Ovary (tissue), 9 donors: ENCODE measurements around the gene SHISA9. TPM values are rescaled to one million over a fixed set of nuclear protein-coding genes. Genes with fewer than 3 reads are reported as not detected.

Experiments
- DNase-seq, 5 donors: peaks; one replicate each; pipeline ENCODE4 v3.0.0-alpha.2; 2019 to 2020
- H3K27ac ChIP-seq, 2 donors: fragments of 200-600 bp; one replicate each; pipeline versions ENCODE4 v1.5.1 to v1.8.0; 2019 to 2022
- H3K27me3 ChIP-seq: fragments of 200-600 bp; one replicate; pipeline ENCODE4 v1.8.0; 2022
- H3K36me3 ChIP-seq: fragments of 200-600 bp; sonication (generic); one replicate; pipeline ENCODE4 v1.5.1; 2019
- H3K4me1 ChIP-seq: one replicate; pipeline ENCODE4 v1.8.1; 2013; ENCODE audit warnings: mild to moderate bottlenecking, moderate library complexity; ENCODE audit not compliant: insufficient read depth
- H3K4me3 ChIP-seq: fragments of 200-600 bp; sonication (generic); one replicate; pipeline ENCODE4 v1.5.1; 2017
- H3K9me3 ChIP-seq, 2 donors: fragments of 200-600 bp in 1 of 2; sonication (generic) in 1 of 2; one replicate each; pipeline versions ENCODE4 v1.5.1 to v1.8.1; 2013 to 2019; ENCODE audit warnings: mild to moderate bottlenecking in 1 of 2, moderate library complexity in 1 of 2
- EP300 ChIP-seq: sonication (generic); formaldehyde crosslinking; IDR thresholded peaks from one replicate; pipeline ENCODE4 v1.6.1; 2017; ENCODE audit warnings: antibody characterized with exemption
- POLR2A ChIP-seq: fragments of 450-650 bp; IDR thresholded peaks from one replicate; pipeline ENCODE4 v1.6.1; 2017; ENCODE audit warnings: antibody characterized with exemption, mild to moderate bottlenecking, moderate library complexity
- WGBS, 3 donors: extraction: QIAGEN DNeasy Blood & Tissue Kit in 1 of 3; methylation state at CpG; one replicate each; pipeline versions ENCODE4 v1.1.5 to v1.1.7; 2013 to 2017; 5-methylcytosine and 5-hydroxymethylcytosine counted together
- intact Hi-C, 4 donors: fragments of 100-400 bp; cut with DNase I; formaldehyde crosslinking; loops; one replicate each; pipeline versions ENCODE4 v1.11.0 to v1.15.1; 2022 to 2023
- polyA plus RNA-seq, 2 donors: library from polyadenylated mRNA; stranded (reverse); fragments of 200-250 nt in 1 of 2; fragments of 350-450 nt in 1 of 2; fragmentation: Illumina TruSeq in 1 of 2; extraction: RNeasy Lipid Tissue Mini Kit (QIAGEN cat#74804) in 1 of 2; gene quantifications; one replicate each; pipeline ENCODE4 v1.2.3, GENCODE V29; 2013 to 2014
- total RNA-seq, 7 donors: library from RNA; depleted of rRNA in 2 of 7; stranded (reverse); fragments of >200 nt in 2 of 7; fragmentation: NEBNext Ultra II Directional in 3 of 7; extraction: Animal tissue kit (Norgen Biotek cat#: 25700) in 3 of 7; gene quantifications; one replicate each; pipeline versions ENCODE4 v1.1.0 to v1.2.4, GENCODE V29; 2016 to 2023
- TF ChIP-seq, protein P1 (sequence below), 3 donors: fragments of 450-650 bp in 2 of 3; fragments of 200-600 bp in 1 of 3; IDR thresholded peaks; one replicate each; pipeline versions ENCODE4 v1.5.1 to v1.8.0; 2016 to 2022; ENCODE audit warnings: antibody characterized with exemption in 3 of 3, mild to moderate bottlenecking in 1 of 3
- donor health status: DM: no; HTN: no; CAD: no; lungs with moderate emphysema.
- donor health status: DM: no; HTN: no; CAD: no.
- donor health status: Bipolar disorder and iron deficiency.
- donor health status: DM: yes; HTN: yes; CAD: no.
- donor health status: DM: no; HTN: no; CAD: no.
- donor health status: DM: yes; HTN: yes; CAD: no.

SHISA9 gene
- total and polyA plus RNA-seq, 9 donors = 0.03 to 0.47 (median 0.12) TPM; not detected in 3

- TF ChIP-seq, protein P1, sequence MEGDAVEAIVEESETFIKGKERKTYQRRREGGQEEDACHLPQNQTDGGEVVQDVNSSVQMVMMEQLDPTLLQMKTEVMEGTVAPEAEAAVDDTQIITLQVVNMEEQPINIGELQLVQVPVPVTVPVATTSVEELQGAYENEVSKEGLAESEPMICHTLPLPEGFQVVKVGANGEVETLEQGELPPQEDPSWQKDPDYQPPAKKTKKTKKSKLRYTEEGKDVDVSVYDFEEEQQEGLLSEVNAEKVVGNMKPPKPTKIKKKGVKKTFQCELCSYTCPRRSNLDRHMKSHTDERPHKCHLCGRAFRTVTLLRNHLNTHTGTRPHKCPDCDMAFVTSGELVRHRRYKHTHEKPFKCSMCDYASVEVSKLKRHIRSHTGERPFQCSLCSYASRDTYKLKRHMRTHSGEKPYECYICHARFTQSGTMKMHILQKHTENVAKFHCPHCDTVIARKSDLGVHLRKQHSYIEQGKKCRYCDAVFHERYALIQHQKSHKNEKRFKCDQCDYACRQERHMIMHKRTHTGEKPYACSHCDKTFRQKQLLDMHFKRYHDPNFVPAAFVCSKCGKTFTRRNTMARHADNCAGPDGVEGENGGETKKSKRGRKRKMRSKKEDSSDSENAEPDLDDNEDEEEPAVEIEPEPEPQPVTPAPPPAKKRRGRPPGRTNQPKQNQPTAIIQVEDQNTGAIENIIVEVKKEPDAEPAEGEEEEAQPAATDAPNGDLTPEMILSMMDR (IDR thresholded peaks at IDR 0.05) = no peak
- TF ChIP-seq POLR2A (no peak), EP300 (no peak)
- no peaks in the 10 kb centered on the region for H3K27me3 ChIP-seq
- intact Hi-C loops = no loop called here
- H3K4me3 ChIP-seq = no peak overlapping the region
- no peaks in the 10 kb centered on the region for H3K9me3 ChIP-seq
- H3K36me3 ChIP-seq = no peaks in the 10 kb centered on the region
- 31 to 50% (median 49%) methylated on average over 7 of the region's 7 CpGs for WGBS, 3 donors
- H3K27ac ChIP-seq = no peak overlapping the region
- no peaks in the 10 kb centered on the region for H3K4me1 ChIP-seq
- DNase-seq = no peak
Measured at GRCh38 chr16:12965274-12965804, 63.9 kb downstream of the SHISA9 start.

DNA sequence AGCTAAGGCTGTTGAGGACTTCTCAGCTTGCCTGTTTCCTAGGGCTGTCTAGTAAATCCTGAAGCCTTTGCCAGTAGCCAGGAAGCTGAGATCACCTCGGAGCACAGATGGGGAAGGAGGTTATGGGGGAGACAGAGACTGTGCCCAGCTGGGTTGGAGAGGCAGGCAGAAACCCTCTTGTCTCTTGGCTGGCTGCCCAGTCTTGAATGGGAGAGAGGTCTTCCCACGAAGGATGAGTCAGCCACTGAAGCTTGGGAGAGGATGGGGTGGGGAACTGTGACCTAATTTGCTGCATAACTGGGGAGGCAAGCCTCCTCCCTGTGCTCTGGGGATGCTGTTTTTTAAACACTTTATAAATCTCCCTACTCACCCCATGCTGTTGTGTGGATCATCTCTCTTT is 69.8 kb downstream of the SHISA9 start:
- WGBS, 3 donors = 0% methylated on average over 2 of the region's 2 CpGs
- intact Hi-C loops = no loop called here
- TF ChIP-seq EP300 = no peak
- TF ChIP-seq, protein P1 (IDR thresholded peaks at IDR 0.05) = no peak
- TF ChIP-seq POLR2A = no peak

DNA sequence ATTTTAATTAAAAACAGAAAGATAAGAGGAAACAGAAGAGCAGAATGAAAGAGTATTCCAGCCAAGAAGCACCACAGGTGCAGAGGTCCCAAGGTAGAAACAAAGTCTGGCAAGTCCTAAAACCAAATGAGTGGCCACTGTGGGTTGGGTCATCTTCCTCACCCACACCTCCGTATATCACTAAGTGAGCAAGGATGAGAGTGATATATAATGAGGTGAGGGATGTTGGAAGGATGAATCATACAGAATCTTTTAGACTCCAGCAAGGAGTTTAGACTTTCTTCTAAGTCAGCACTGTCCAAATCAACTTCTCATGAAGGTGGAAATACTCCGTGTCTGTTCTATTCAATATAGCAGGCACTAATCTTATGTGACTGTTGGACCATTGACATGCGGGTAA is 70.8 kb downstream of the SHISA9 start:
- Histone ChIP-seq H3K4me1 (no peaks in the 10 kb centered on the region), H3K4me3 (no peak overlapping the region), H3K36me3 (no peaks in the 10 kb centered on the region), H3K27ac (no peak overlapping the region), H3K27me3 (no peaks in the 10 kb centered on the region), H3K9me3 (no peaks in the 10 kb centered on the region)
- 88 to 94% (median 93%) methylated on average over 3 of the region's 3 CpGs for WGBS, 3 donors
- intact Hi-C loops = no loop called here
- no peak for DNase-seq
- TF ChIP-seq EP300 (no peak), POLR2A (no peak)
- TF ChIP-seq, protein P1 (IDR thresholded peaks at IDR 0.05) = no peak

More for the DNA sequence above, 69.8 kb downstream of the SHISA9 start:
- Histone ChIP-seq H3K36me3 (no peaks in the 10 kb centered on the region), H3K27ac (no peak overlapping the region), H3K27me3 (no peaks in the 10 kb centered on the region), H3K4me1 (no peaks in the 10 kb centered on the region), H3K9me3 (no peaks in the 10 kb centered on the region), H3K4me3 (no peak overlapping the region)
- DNase-seq = no peak

DNA sequence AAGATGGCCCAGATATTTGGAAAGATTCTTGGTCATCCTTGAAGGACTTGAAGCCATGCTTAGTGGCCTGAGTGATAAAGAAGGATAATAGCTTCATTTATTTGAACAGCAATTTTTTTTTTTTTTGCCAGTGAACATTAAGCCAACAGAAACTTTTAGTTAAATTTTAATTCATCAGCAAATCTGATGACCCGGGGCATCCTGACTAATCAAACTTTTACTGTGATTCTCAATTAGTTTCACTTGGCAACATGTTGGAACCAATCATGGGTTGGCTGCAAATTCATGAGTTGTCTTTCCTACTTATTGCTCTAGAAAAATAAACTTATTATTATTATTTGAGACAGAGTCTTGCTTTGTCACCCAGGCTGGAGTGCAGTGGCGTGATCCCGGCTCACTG is 74.4 kb downstream of the SHISA9 start:
- no peaks in the 10 kb centered on the region for H3K36me3 ChIP-seq
- intact Hi-C loops = no loop called here

More for the DNA sequence above, 74.4 kb downstream of the SHISA9 start:
- WGBS, 3 donors = 87 to 93% (median 93%) methylated on average over 3 of the region's 3 CpGs
- no peak for DNase-seq
- TF ChIP-seq, protein P1 (IDR thresholded peaks at IDR 0.05) = no peak
- TF ChIP-seq EP300 = no peak
- TF ChIP-seq POLR2A = no peak
- no peaks in the 10 kb centered on the region for H3K4me1 ChIP-seq
- no peaks in the 10 kb centered on the region for H3K9me3 ChIP-seq
- no peak overlapping the region for H3K27ac ChIP-seq
- no peaks in the 10 kb centered on the region for H3K27me3 ChIP-seq
- H3K4me3 ChIP-seq = no peak overlapping the region
